Jurkat, Clone E6-1 (cell line): Measurements from ENCODE around the gene FXYD4.

Source experiments
- DNase-seq: peaks from one replicate; pipeline ENCODE4 v3.0.0-alpha.2; 2011; ENCODE audit warnings: low read depth, low spot score
- H3K4me3 ChIP-seq: 2 replicates; pipeline ENCODE4 v1.5.1; 2011; ENCODE audit warnings: mild to moderate bottlenecking, low read length, control low read depth, moderate library complexity

Gene FXYD4

GRCh38 chr10:43370671-43371215 is 693 bp upstream of the FXYD4 start:
- no peak overlapping the region for H3K4me3 ChIP-seq
- no peak for DNase-seq

GRCh38 chr10:43372765-43373361 is 1.4 kb downstream of the FXYD4 start:
- DNase-seq, result no peak
- H3K4me3 ChIP-seq, result no peak overlapping the region

GRCh38 chr10:43373461-43373860 is 2.0 kb downstream of the FXYD4 start:
- H3K4me3 ChIP-seq, result no peak overlapping the region
- DNase-seq, result no peak

GRCh38 chr10:43374194-43374593 is 2.8 kb downstream of the FXYD4 start:
- no peak overlapping the region for H3K4me3 ChIP-seq
- DNase-seq, result no peak

GRCh38 chr10:43375401-43376020 is 4.1 kb downstream of the FXYD4 start:
- H3K4me3 ChIP-seq, result no peak overlapping the region
- no peak for DNase-seq

- no peak for DNase-seq
- H3K4me3 ChIP-seq, result no peak overlapping the region
These were observed 4.7 kb downstream of the FXYD4 start for GRCh38 chr10:43376046-43376635.

GRCh38 chr10:43376828-43377423 is 5.5 kb downstream of the FXYD4 start:
- no peak for DNase-seq
- no peak overlapping the region for H3K4me3 ChIP-seq

- H3K4me3 ChIP-seq, result no peak overlapping the region
- no peak for DNase-seq
These were observed 6.0 kb downstream of the FXYD4 start for GRCh38 chr10:43377424-43377883.

- no peak for DNase-seq
- H3K4me3 ChIP-seq, result no peak overlapping the region
These were observed 9.3 kb downstream of the FXYD4 start for GRCh38 chr10:43380610-43381222.

- no peak for DNase-seq
- no peak overlapping the region for H3K4me3 ChIP-seq
These were observed 12.0 kb downstream of the FXYD4 start for GRCh38 chr10:43383204-43383971.

- no peak overlapping the region for H3K4me3 ChIP-seq
- DNase-seq, result no peak
These were observed 13.1 kb downstream of the FXYD4 start for GRCh38 chr10:43384252-43385221.

- DNase-seq, result no peak
- H3K4me3 ChIP-seq, result no peak overlapping the region
These were observed 14.1 kb downstream of the FXYD4 start for GRCh38 chr10:43385412-43386004.

GRCh38 chr10:43386549-43386948 is 15.1 kb downstream of the FXYD4 start:
- no peak for DNase-seq
- no peak overlapping the region for H3K4me3 ChIP-seq

- DNase-seq, result no peak
These were observed 15.7 kb downstream of the FXYD4 start for GRCh38 chr10:43386981-43387677.

GRCh38 chr10:43387678-43388032 is 16.2 kb downstream of the FXYD4 start:
- DNase-seq, result no peak
- no peak overlapping the region for H3K4me3 ChIP-seq

More at GRCh38 chr10:43386981-43387677, 15.7 kb downstream of the FXYD4 start:
- H3K4me3 ChIP-seq, result no peak overlapping the region

- no peak for DNase-seq
- no peak overlapping the region for H3K4me3 ChIP-seq
These were observed 18.4 kb downstream of the FXYD4 start for GRCh38 chr10:43389867-43390266.

- DNase-seq, result no peak
These were observed 18.9 kb downstream of the FXYD4 start for GRCh38 chr10:43390333-43390732.

More at GRCh38 chr10:43390333-43390732, 18.9 kb downstream of the FXYD4 start:
- no peak overlapping the region for H3K4me3 ChIP-seq
